WERI-Rb-1 (cell line): ENCODE measurements around the gene GUCD1.

Source experiments
- DNase-seq: peaks from one replicate; pipeline ENCODE4 v3.0.0-alpha.2; 2020
- H3K27ac ChIP-seq: fragments of 250-450 bp; sonication (Bioruptor Pico); 2 replicates; pipeline ENCODE4 v1.5.1; 2020; ENCODE audit warnings: mild to moderate bottlenecking, moderate library complexity
- H3K27me3 ChIP-seq: fragments of 250-450 bp; sonication (Bioruptor Pico); 2 replicates; pipeline ENCODE4 v1.5.1; 2021; ENCODE audit warnings: mild to moderate bottlenecking, low read depth, moderate library complexity; ENCODE audit not compliant: insufficient read depth, severe bottlenecking
- H3K36me3 ChIP-seq: fragments of 250-450 bp; sonication (Bioruptor Pico); 2 replicates; pipeline ENCODE4 v1.5.1; 2020; ENCODE audit warnings: mild to moderate bottlenecking, moderate library complexity
- H3K4me3 ChIP-seq: 2 replicates; pipeline ENCODE4 v1.5.1; 2011; ENCODE audit warnings: low read depth, mild to moderate bottlenecking, control low read depth, low read length
- H3K9me3 ChIP-seq: fragments of 250-450 bp; sonication (Bioruptor Pico); 2 replicates; pipeline ENCODE4 v1.5.1; 2021; ENCODE audit warnings: mild to moderate bottlenecking, moderate library complexity; ENCODE audit not compliant: severe bottlenecking
- CTCF ChIP-seq: IDR thresholded peaks from 2 replicates; pipeline ENCODE4 v1.5.1; 2011; ENCODE audit warnings: low read depth, mild to moderate bottlenecking, control low read depth, inconsistent platforms, low read length

The GUCD1 gene

GRCh38 chr22:24514241-24515026 is 40.5 kb downstream of the GUCD1 start:
- H3K36me3 ChIP-seq: no peaks in the 10 kb centered on the region
- DNase-seq: peak; percentile 65
- TF ChIP-seq CTCF: no peak
- H3K9me3 ChIP-seq: no peaks in the 10 kb centered on the region
- H3K4me3 ChIP-seq: no peak overlapping the region
- peak overlapping the region; percentile 14; the same call in 1 of the 2 replicates for H3K27ac ChIP-seq
- H3K27me3 ChIP-seq: no peaks in the 10 kb centered on the region

GRCh38 chr22:24513378-24514240 is 41.3 kb downstream of the GUCD1 start:
- Histone ChIP-seq H3K27me3 (no peaks in the 10 kb centered on the region), H3K4me3 (no peak overlapping the region), H3K27ac (no peak overlapping the region), H3K9me3 (no peaks in the 10 kb centered on the region), H3K36me3 (no peaks in the 10 kb centered on the region)
- TF ChIP-seq CTCF: no peak
- no peak for DNase-seq

- H3K27ac ChIP-seq: no peak overlapping the region
- DNase-seq: no peak
Observed at GRCh38 chr22:24512043-24512442, 42.9 kb downstream of the GUCD1 start.

GRCh38 chr22:24510637-24511625 is 44.0 kb downstream of the GUCD1 start:
- H3K4me3 ChIP-seq: no peak overlapping the region
- H3K27ac ChIP-seq: no peak overlapping the region
- DNase-seq: no peak
- no peak for TF ChIP-seq CTCF
- H3K9me3 ChIP-seq: no peaks in the 10 kb centered on the region
- no peaks in the 10 kb centered on the region for H3K27me3 ChIP-seq
- H3K36me3 ChIP-seq: no peaks in the 10 kb centered on the region

More at GRCh38 chr22:24512043-24512442, 42.9 kb downstream of the GUCD1 start:
- Histone ChIP-seq H3K4me3 (no peak overlapping the region), H3K36me3 (no peaks in the 10 kb centered on the region), H3K9me3 (no peaks in the 10 kb centered on the region), H3K27me3 (no peaks in the 10 kb centered on the region)
- TF ChIP-seq CTCF: no peak

- H3K27me3 ChIP-seq: no peaks in the 10 kb centered on the region
Observed at GRCh38 chr22:24507716-24508115, 47.2 kb downstream of the GUCD1 start.

More at GRCh38 chr22:24507716-24508115, 47.2 kb downstream of the GUCD1 start:
- H3K4me3 ChIP-seq: no peak overlapping the region
- no peak for TF ChIP-seq CTCF
- H3K9me3 ChIP-seq: no peaks in the 10 kb centered on the region
- H3K36me3 ChIP-seq: no peaks in the 10 kb centered on the region
- H3K27ac ChIP-seq: no peak overlapping the region
- DNase-seq: no peak
